A673 (cell line): ENCODE measurements around the gene ATP2A2.
"Not testable (repeated sequence)": the region's sequence is repeated elsewhere in the genome, so short reads cannot be mapped to it uniquely, and the experiment has no call there.

Experiments
- CTCF ChIP-seq: fragments of 300-800, 200-600 bp; sonication (generic); conservative IDR thresholded peaks from 2 replicates; pipeline ENCODE4 v1.5.1; 2017; ENCODE audit warnings: low read depth, mild to moderate bottlenecking, antibody characterized with exemption, low read length, moderate library complexity, mixed read lengths
- EZH2 ChIP-seq: fragments of 200-600 bp; sonication (generic); IDR thresholded peaks from 2 replicates; pipeline ENCODE4 v1.6.1; 2017; ENCODE audit warnings: borderline replicate concordance, low read depth, mild to moderate bottlenecking, mixed read lengths, antibody characterized with exemption, low read length; ENCODE audit not compliant: poor library complexity, severe bottlenecking

GRCh38 chr12:110378131-110378790 lies 97.2 kb downstream of the ATP2A2 start:
- TF ChIP-seq CTCF, EZH2: not testable (repeated sequence)
